Activated effector memory CD4-positive, alpha-beta T cell treated with Interleukin-2 at 50 U/mL for 16 hours (primary cell): ENCODE data around the gene DOK1.

Source experiments
- DNase-seq: peaks from one replicate; pipeline ENCODE4 v3.0.0-alpha.2; 2020

DOK1 gene

DNA sequence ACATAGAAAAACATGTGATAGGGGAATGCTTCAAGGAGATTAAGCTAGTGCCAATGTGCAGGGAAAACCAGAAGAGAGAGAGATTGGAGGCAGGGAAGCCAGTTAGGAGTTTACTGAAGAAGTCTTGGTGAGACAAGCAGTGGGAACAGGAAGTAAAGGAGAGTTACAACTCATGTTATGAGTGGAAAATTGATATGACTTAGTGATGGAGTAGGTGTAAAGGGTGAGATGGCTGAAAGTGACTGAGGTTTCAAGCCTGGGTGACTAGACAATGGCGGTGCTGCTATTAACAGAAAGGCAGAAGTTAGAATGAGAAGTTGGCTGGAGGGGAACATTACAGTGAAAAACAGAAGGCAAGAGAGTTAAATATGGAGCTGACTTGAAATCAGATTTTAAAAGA, 16.5 kb downstream of the DOK1 start:
- no peak for DNase-seq

DNA sequence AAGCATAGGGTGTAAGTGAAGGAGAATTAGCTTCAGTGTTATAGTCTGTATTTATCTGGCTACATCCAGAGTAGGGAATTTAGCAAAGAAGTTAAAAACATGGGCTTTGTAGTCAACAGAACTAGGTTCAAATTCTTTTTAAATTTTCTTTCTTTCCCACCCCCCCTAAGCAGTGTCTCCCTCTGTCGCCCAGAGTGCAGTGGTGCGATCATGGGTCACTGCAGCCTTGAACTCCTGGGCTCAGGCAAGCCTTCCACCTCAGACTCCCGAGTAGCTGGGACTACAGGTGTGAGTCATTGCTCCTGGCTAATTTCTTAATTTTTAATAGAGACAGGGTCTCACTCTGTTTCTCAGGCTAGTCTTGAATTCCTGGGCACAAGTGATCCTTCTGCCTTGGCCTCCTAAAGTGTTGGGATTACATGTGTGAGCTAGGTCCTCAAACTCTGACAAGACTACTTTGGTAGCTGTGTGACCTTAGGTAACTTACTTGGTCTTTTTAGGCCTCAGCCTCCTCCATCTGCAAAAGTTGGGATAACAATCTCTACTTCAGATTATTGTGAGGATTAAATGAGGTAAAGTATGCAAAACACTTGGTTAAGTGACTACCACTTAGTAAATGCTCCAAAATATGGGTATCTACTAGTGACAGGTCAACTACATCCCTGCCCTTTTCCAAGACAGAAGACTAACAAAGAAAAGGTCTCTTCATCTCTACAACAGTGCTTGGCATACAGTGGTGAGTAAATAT, 17.8 kb downstream of the DOK1 start:
- DNase-seq, result no peak

DNA sequence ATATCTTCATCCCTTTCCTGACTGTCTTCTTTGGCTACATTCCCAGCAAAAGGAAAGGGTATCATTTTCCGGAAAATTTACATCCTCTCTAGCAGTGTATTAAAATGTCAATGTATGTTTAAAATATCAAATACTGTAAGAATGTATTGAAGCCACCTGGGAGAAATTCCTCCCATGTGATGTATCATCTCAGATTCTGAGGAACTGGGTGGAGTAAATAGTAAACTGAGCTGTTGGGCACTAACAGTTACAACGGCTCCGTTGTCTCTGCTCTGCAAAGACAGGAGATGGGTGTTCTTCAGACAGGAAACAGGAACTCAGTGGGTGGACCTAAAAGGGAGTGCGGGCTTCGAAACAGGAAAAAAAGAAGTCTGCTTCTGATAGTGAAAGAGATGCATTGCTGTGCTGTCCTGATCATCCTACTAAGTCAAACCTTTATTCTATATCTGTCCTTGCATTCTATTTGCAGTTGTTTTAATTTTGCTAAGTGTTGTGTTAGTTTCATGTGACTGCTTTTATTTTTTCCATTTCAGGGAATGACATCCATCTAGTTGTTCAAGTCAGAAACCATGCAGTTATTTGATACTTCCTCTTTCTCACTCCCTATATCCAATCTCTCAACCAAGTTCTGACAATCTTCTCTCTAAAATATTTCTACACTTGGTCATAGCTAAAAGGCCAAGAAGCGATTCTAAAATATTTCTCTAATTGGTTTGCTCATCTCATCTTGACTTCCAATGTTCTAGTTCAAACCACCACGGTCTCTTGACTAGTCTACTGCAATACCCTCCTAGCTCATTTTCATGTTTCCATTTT, 19.4 kb downstream of the DOK1 start:
- DNase-seq, result no peak

DNA sequence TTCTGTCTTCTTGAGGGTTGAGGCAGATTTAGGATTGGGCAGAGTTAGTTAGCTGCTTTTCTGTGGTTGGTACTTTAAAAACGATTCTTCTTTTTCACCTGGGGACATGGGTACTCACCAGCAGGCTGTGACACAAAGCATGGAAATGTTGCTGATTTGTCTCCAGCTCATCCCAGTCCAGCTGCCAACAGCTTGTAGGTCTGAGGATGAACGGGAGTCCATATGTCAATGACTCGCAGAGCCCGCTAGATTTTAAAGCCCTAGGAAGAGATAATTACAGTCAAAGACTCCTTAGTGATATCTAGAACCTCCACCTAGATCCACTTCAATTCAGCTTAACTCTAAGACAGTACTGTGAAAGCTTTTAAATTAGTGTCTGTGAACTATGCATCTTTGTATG, 20.8 kb downstream of the DOK1 start:
- no peak for DNase-seq

DNA sequence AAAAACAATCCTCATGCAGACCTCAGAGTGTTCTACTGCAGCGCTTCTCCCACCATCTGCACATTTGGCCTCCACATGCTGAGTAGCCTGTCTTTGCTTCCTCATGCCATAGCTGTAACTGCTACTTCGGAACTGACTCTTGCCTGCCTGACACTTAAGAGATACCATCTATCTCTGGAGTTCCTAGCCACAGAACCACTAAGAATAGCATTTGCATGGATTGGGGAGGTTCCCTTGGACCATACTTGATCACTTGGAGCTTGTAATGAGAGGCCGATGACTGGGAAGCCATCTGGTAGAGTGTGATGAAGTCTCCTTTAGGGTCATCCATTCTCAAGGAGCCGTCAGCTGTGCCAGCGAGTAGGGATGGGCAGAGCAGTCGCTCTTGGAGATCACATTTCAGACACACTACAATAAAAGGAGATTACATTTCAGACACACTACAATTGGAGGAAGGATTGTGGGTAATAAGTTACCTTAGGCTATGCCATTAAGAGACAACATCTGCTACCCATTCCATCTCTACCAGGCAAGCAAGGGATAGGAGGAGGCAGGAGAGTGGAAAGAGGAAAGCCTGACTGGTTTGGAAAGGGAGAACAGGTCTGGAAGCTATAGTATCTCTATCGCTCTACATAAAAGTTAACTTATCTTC, 21.8 kb downstream of the DOK1 start:
- no peak for DNase-seq

DNA sequence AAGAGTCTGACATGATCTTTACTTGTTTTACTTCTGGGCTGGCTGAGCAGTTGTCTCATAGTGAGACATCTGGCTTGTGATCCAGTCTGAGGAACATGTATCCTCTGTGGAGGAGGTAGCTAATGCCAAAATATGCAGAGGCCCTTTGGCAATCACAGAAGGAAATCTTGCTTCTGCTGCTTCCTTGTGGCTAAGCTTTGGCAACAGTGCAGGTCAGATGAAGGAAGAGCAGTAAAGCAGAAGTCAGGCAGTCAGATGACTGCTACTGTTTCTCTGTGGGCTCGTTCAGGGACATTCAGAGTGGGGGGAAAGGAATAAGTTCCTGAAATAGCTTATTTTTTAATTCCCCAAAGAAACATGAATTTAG, 22.3 kb downstream of the DOK1 start:
- no peak for DNase-seq

DNA sequence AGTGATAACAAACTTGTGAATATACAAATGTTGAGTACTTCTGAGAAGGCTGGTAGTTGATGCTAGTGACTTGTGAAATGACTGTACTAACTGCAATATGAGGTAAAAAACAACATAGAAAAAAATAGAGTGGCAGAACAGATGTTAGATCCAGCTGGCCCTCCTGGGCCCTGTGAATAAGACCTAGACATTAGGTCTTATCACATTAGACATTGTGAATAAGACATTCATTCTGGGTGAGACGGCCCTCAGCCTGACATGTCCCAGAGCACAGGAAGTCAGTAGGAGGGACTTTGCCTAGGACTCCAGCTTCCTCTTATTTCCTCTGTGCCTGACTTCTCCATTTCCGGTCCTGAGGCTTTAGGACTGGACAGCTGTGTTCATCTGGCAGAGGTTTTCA, 22.9 kb downstream of the DOK1 start:
- DNase-seq, result no peak

DNA sequence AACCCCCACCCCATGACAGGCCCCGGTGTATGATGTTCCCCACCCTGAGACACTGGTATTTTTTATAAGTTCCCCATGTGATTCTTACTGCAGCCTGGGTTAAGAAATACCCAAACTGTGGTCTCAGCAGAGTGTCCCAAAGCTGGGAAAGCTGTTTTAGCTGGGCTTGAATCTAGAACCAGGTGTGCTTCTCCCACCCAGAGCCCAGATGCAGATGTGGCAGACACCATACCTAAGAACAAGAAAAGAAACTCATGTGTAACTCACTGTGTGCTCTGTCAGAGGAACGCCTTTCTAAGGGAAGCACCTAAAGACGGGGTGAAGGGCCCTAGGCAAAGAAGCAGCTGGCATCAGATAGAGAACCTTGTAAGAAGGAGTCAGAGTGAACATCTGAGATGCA, 23.9 kb downstream of the DOK1 start:
- no peak for DNase-seq

DNA sequence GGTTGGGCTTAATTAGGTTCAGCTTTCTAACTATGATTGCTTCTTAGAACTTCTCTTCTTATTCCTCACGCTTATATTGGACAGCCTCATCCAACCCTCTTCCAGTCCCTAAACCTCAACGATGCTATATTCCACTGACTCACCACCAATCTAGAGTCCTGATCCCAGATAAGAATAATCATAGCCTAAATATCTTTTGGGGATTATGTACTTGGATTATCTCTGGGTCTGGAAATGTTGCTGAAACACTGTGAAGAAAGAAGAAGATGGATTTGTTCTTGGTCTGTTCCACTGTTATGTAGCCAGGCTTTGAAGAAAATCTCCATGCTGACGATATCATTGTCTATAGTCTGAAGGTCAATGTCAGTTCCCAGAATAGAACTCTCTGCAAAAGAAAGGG, 26.9 kb downstream of the DOK1 start:
- DNase-seq, result no peak

DNA sequence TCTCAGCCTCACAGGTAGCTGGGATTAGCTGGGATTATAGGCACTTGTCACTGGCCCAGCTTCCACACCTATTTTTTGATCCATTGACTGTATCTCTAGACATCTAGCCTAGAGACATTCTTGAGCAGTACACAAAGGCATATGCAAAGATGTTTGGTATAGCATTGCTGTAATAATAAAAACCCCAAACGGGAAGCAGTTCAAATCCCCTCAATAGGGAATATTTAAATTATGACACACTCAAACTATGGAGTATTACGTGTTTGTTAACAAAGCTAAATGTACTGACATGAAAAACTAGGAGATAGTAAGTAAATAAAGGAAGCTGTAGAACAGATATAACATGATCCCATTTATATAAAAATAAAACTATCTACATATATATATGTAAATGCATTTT, 27.7 kb downstream of the DOK1 start:
- DNase-seq, result no peak

DNA sequence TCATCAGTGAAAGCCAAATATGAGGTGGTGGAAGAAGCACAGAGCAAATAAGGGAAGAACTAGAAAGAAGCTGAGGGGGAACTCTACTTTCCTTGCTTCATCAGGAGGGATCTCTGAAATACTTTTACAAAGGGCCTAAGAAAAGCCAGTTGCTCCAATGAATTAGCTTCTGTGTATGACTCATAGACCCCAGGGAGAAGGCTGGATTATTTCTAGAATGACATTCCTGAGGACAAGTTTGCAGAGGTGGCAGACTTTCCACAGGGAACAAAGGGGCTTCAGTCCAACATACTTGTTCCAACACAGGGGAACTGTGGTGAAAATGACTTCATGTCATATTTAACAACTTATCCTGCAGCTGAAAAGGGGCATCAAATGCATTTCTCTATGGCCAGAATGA, 29.0 kb downstream of the DOK1 start:
- DNase-seq, result no peak

DNA sequence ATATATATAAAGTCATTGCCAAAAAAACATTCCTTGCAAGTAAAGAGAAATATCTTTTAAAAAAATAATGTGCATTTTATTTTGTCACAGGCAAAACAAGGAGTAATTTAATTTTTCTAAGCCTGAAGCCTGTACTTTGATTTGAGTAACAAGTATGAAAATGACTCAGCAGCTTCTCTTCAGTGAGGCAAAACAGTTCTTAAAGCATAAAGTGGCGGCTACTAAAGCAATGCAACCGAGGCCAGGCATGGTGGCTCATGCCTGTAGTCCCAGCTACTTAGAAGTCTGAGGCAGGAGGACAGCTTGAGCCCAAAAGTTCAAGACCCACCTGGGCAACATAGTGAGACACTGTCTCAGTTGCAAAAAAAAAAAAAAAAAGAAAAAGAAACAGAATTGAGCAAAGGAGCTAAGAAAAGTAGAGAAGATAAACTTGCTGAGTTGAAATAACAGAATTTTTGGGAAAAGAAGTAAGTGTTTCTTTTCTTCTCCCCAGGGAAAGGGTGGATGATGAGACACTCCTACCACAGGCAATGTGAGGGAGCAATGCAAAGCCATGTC, 29.6 kb downstream of the DOK1 start:
- DNase-seq, result no peak

DNA sequence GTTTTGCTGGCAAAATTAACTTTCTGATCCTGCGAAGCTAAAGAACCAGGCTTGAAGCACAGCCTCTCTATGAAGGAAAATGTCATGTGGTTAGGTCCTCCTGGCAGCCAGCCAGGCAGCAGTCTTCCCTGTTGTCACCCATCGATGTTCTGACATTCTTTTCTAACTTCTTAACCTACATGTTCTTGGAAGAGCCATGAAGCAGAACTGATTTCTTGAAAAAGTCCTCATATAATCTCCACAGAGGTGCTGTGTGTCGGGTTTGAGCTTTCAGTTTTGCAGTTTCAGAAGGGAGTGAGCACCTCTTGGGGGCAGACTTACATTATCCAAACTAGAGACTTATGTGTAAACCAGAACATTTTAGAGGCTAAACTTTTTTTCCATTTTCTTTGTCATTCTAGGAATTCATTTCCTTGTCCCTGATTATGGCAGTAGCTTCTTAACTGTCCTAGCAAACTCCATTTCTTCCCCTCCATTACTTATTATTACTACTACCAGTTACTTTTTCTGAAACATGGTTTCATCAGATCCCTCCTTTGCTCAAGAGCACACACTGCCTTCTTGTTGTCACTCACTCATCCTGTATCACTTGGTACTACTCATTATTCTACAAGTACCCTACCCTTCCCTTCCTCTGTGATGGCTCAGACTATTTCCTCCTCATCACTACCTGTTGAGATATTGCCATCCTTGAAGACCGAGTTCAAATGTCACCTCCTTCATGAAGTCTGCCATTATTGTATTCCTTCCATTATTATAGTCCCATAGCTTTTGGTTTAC, 31.1 kb downstream of the DOK1 start:
- no peak for DNase-seq

DNA sequence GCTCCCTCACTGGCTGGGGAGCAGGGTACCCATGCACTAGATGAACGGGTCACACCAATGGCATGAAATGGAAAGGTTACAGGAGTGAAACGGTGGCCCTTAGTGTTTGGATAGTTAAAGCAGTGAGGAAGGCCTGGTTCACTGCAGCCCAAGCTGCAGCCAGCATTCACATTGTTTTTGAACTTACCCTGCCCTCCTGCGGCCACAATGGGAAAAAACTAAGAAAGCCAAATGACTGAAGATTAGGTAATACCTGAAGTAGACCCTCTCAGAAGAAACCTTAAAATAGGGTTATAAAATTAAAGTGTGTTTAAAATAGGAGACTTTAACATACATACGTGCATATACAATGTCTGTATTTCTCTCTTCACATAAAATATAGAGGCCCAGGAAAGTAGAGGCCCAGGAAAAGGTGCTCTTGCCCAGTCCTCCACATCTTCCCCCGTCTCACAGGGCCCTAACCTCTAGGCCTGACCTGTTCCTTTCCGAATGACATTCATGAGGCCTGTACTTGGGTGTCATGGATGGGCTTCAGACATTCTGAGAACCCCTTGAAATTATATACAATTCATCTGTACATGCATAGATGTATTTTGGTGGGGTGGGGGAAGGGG, 33.3 kb downstream of the DOK1 start:
- DNase-seq, result peak; percentile 49

DNA sequence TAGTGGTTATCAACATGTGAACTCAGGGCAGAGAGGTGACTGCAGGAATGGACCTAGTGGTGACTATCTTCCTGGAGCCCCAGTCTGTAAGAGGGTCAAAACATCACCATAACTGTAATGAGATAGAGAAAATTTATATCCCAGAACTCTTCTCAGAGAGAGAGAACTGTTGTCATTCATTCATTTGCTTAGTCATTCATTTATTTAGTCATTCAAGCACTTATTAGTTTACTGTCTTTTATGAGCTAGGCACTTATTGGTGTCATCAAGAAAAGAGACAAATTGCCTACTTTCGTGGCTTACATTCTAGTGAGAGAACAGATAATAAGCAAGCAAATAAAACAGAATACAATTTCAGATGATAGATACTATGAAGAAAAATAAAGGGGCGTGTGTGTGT, 34.1 kb downstream of the DOK1 start:
- no peak for DNase-seq

DNA sequence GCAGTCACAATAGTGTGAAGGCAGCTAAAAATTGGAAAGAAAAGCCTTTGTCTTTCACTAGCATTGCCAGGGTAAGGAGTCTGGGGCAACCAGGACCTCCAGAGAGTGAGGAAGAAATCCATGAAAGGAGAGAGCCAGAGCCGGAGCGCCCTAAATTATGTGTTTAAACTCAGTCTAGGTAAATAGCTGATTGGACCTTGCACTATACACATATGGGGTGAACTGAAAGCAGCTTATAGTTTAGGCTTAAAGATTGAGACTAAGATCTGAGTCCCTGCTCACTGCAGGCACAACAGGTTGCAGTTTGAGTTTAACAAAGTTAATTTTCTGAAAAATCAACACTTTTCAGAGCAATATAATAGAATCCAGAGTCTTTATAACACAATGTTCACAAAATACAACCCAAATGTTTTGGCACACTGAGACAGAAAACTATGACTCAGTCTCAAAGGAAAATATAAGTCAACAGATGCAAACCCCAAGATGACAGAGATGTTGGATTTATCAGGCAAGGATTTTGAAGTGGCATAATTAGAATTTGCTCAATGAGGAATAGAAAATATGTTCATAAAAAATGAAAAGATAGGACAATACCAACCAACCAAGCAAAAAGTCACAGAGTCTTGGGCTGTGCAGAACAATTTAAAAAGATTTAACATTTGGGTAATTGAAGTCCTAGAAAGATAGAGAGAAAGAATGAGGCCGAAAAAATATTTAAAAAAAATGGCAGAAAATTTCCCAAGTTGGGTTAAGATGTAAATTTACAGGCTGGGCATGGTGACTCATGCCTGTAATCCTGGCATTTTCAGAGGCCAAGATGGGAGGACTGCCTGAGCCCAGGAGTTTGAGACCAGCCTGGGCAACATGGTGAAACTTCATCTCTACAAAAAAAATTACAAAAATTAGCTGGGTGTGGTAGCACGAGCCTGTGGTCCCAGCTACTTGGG, 39.6 kb downstream of the DOK1 start:
- DNase-seq, result no peak

DNA sequence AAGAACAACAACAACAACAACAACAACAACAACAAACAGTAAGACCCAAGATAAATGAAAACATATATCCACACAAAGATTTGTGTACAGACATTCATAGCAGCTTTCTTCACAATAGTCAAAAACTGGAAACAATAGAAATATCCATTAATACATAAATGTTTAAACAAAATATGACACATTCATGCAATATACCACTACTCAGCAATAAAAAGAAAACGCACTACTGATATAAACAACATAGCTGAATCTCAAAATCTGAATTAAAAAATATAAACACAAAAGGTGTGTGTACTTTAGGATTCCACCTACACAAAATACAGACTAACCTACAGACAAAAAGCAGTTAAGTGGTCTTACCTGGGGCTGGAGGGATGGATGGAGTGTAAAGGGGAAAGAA, 42.1 kb downstream of the DOK1 start:
- no peak for DNase-seq

DNA sequence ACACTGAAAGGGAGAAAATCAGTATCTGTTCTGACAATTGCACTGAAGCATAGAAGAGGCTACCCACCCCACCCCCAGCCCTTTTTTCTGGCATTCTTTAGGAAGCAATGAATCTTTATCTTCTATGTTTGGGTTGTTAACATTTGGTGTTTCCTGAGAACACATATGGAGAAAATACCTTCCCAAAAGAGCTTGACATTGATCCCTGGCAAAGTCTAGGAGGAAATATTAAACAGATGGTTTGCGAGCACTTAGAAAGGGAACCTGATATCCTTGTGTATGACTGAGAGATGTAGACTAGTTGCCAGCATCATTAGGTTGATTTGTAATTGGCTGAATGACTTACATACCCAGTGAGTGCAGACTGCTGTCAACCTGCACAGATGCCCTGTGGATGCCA, 42.9 kb downstream of the DOK1 start:
- DNase-seq, result no peak

DNA sequence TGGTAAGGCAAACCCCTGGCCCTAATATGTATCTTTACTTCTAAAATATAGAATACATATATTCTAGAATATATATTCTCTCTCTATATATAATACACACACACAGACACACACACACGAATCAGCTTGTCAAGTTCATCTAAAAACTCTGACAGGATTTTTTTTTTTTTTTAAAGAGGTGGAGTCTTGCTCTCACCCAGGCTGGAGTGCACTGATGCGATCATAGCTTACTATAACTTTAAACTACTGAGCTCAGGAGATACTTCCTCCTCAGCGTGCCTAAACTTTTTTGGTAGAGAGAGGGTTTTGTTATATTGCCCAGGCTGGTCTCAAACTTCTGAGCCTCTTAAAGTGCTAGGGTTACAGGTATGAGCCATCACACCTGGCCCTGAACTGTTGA, 45.2 kb downstream of the DOK1 start:
- no peak for DNase-seq

DNA sequence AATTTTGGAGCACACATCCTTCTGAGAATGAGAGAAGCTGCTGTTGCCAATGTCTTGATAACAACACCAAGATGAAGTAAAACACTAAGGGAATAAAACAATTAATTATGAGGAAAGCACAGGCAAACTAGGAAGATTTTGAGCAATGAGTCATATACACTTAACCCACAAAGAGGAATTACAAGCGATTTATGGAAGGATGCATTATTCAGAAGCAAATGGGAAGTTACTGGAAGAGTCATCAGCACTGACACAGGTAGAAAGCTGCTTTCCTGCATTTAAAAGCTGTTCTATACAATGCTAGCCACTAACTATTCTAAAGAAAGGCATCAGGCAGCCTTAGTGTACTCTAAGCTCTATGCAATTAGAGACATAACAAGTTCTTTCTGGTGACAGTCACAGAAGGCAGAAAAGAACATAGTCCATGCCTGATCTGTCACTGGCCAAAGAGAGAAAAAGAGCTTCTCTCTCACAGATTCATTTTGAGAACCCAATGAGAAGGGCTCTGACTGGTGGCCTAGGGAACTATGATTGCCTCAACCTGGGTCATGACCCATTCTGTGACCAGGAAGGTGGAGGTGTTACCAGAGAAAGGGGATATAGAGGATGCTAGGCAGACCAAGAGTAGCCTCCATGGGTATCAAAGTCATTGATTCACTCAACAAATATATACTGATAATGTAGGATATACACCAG, 48.2 kb downstream of the DOK1 start:
- no peak for DNase-seq
